Measurements from ENCODE around the gene UBXN10. TPM values are rescaled to one million over a fixed set of nuclear protein-coding genes. Genes with fewer than 3 reads are reported as not detected.
"Not testable (repeated sequence)": the region's sequence is repeated elsewhere in the genome, so short reads cannot be mapped to it uniquely, and the experiment has no call there.

UBXN10 gene
- total RNA-seq, 1 experiment from 2014 or later = not detected

DNA sequence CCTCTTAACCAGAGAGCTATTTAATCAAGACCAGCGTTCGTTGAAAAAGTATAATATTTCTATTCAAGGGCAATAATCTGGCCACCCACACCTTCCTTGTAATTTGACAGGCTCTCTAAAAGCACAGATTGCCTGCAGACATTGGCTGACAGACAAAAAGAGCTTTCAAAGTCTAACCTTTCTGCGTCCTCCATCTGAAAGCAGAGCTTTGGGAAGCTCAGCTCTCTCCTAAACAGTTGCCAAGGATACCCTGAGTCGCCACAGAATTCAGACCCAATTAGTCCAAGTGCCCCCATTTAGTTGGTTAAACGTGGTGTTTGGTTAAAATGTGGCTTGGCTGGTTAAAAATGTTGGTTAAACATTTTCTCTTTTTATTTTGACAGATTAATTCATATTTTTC is 34.1 kb downstream of the UBXN10 start:
- H3K36me3 ChIP-seq = no peaks in the 10 kb centered on the region
- no peaks in the 10 kb centered on the region for H3K9me3 ChIP-seq (replicated peaks)
- peaks cover 10% of the 10 kb centered on the region for H3K27me3 ChIP-seq
- DNase-seq = no peak
- no peak overlapping the region for H3K4me3 ChIP-seq
- no peak overlapping the region for H3K27ac ChIP-seq
- no peaks in the 10 kb centered on the region for H3K4me1 ChIP-seq

DNA sequence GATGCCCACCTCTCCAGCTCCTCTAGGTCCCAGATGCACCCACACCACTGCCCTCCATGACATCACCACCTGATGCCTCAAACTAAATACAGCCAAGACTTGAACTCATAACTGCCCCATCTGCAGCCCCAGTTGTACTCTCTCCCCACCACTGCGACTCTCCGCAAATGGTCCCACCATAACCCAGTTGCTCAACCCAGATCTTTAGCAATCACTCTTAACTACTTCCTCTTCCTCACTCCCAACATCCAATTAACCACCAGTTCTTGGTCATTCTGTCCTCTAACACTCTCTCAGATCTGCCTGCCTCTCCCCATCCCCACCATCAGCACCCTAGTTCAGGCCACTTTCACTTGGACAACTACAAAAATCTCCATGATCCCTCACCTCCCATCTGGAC is 37.2 kb downstream of the UBXN10 start:
- Histone ChIP-seq H3K27me3 (peaks cover 13% of the 10 kb centered on the region), H3K4me3 (no peak overlapping the region), H3K36me3 (no peaks in the 10 kb centered on the region), H3K27ac (no peak overlapping the region), H3K9me3 (replicated peaks) (no peaks in the 10 kb centered on the region), H3K4me1 (no peaks in the 10 kb centered on the region)
- DNase-seq = no peak

DNA sequence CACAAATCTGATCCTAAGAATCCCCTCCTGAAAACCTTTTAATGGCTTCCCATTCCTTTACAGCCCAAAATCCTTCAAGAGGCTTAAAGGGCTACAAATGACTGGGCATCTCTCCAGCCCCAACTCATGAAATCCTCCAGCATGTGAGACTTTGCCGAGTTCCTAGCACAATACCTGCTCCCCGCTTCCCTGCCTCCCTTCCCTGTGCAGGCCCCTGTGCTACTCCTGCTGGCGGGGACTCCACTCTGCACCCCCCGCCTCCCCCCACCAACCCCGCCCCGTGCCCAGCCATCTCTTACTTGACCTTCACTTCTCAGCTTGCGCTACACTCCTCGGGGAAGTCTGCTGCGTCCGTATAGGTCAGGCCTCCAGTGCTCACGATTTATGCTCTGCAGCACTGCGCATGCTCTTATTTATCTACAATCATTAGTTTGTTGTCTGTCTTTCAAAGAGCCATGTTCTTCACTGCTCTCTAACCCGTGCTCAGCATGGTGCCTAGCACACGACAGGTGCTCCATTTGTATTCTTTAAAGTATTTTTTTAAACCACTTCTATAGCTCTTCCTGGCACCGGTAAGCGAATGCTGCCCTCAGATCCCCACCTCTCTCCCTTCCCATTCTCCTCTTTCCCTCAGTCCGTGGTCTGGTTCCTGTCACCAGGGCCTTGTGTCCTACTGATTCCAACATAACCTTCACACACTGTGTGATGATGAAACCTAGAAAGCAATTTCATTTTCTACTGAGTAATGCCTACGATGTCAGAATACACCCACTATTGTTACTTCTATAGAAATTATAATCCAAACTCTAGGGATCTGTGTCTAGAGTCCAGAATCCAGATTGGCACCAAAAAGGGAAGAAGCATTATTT is 37.9 kb downstream of the UBXN10 start:
- no peak for DNase-seq
- Histone ChIP-seq H3K27ac (no peak overlapping the region), H3K4me1 (no peaks in the 10 kb centered on the region), H3K36me3 (no peaks in the 10 kb centered on the region), H3K27me3 (peaks cover 13% of the 10 kb centered on the region), H3K4me3 (no peak overlapping the region), H3K9me3 (replicated peaks) (no peaks in the 10 kb centered on the region)

DNA sequence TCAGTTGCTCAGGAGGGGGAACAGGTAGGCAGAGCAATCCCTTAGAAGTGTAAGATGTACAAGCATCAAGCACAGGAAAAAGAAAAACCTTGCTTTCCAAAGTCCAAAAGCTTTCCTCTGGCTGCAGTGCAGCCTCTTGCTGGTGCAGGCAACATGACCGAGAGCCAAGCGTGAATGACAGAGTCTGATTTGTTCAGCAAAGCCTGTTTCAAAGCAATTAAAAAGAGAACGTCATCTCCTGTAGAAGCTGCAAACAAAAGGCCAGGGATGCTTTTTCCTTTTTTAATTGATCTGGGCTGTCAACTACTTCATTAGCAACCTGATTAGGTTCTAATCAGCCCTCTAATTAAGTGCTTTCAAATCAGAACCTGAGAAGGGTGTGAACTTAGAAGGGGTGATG is 38.6 kb downstream of the UBXN10 start:
- H3K4me1 ChIP-seq = no peaks in the 10 kb centered on the region
- no peak overlapping the region for H3K27ac ChIP-seq
- no peak overlapping the region for H3K4me3 ChIP-seq
- no peaks in the 10 kb centered on the region for H3K9me3 ChIP-seq (replicated peaks)
- DNase-seq = no peak
- no peaks in the 10 kb centered on the region for H3K36me3 ChIP-seq
- peaks cover 13% of the 10 kb centered on the region for H3K27me3 ChIP-seq

DNA sequence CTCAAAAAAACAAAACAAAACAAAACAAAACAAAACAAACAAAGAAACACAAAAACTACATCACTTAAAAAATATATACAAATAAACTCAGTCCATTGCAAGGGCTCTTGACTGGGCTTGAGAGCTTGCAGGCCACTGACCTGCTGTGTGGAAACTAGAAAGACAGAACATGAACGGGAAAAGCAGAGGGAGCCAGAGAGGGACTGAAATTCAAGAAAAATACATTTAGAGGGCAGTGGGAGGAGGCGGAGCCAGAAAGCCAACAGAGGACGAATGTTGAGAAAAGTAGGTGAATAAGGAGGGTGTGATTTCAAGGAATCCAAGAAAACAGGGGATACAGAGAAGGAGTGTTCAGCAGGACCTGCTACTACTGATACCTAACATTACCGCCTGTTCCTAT is 41.8 kb downstream of the UBXN10 start:
- H3K27ac ChIP-seq = no peak overlapping the region
- no peaks in the 10 kb centered on the region for H3K36me3 ChIP-seq
- no peaks in the 10 kb centered on the region for H3K9me3 ChIP-seq (replicated peaks)
- H3K27me3 ChIP-seq = peaks cover 17% of the 10 kb centered on the region
- no peak overlapping the region for H3K4me3 ChIP-seq
- no peaks in the 10 kb centered on the region for H3K4me1 ChIP-seq
- DNase-seq = no peak

DNA sequence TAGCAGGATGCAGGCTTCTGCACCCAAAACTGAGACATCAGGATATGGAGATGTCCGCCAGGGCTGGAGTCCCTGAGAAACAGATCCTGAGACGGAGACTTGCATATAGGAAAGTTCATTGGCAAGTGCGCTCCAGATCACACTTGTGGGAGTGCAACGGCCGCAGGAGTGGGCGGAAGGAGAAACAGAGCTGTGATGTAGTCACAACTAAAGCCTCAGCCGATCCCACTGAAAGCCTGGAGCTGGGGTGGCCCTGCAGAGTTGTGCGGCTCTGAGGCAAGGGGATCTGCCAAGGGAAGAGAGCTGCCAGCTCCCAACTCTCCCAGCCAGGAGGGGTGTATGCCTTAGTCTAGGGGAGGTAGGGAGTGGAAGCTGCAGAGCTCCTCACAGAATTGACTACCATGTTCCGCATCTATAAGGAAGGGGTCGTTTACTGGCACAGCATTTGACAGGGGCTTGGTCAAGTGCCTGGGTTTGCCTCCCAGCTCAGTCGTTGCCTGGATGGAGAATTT is 42.5 kb downstream of the UBXN10 start:
- Histone ChIP-seq H3K36me3 (no peaks in the 10 kb centered on the region), H3K9me3 (replicated peaks) (no peaks in the 10 kb centered on the region), H3K27me3 (peaks cover 17% of the 10 kb centered on the region), H3K4me1 (no peaks in the 10 kb centered on the region), H3K4me3 (no peak overlapping the region), H3K27ac (no peak overlapping the region)
- no peak for DNase-seq

DNA sequence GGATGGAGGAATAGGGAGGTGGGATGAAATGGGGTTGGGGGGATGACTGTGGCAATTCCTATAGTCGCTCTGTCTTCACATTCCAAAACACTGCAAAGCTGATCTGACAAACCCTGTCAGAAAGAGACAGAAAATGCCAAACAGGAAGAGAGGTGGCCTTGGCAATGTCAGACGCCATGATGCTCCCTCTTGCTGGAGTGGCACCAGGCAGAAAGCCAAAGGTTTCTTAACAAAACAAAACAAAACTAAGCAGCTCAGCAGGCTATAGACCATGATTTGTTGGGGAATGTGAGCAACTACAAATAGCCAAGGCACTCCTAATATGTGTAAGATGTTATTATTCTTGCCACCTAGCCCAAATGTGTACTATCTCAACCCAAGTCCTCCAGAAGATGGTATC is 43.3 kb downstream of the UBXN10 start:
- Histone ChIP-seq H3K27me3 (peaks cover 25% of the 10 kb centered on the region), H3K27ac (no peak overlapping the region), H3K9me3 (replicated peaks) (no peaks in the 10 kb centered on the region), H3K4me1 (0 out of 2 replicates have a peak, but pooled peaks cover 2% of the 10 kb centered on the region), H3K4me3 (no peak overlapping the region), H3K36me3 (no peaks in the 10 kb centered on the region)
- DNase-seq = no peak

DNA sequence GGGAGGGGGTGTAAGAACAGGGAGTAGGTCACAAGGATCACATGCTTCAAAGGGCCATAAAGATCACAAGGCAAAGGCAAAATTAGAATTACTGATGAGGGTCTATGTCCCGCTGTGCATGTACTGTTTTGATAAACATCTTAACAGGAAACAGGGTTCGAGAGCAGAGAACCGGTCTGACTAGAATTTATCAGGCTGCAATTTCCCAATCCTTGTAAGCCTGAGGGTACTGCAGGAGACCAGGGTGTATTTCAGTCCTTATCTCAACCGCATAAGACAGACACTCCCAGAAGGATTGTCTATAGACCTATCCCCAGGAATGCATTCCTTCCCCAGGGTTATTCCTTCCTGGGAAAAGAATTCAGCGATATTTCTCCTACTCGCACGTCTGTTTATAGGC is 46.7 kb downstream of the UBXN10 start:
- H3K27ac ChIP-seq; H3K9me3 ChIP-seq (replicated peaks): not testable (repeated sequence)
- peaks cover 17% of the 10 kb centered on the region for H3K27me3 ChIP-seq

DNA sequence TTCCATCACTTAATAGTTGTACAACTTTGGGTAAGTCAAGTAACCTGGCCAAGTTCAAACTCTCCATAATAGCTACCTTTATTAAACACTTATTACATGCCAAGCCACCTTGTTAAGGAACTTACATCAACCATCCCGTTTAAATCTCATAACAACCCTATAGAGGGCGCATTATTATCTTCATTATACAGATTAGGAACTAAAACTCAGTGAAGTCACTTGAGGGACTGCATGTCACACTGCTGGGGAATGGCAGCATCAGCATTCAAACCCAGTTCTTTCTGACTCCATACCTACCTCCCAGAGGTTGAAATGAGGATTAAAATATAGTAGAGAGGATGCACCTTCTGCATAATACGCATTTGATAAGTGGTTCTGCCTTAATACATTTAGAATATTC is 47.5 kb downstream of the UBXN10 start:
- Histone ChIP-seq H3K4me3 (no peak overlapping the region), H3K9me3 (replicated peaks) (no peaks in the 10 kb centered on the region), H3K4me1 (0 out of 2 replicates have a peak, but pooled peaks cover 2% of the 10 kb centered on the region), H3K27me3 (peaks cover 17% of the 10 kb centered on the region), H3K27ac (no peak overlapping the region), H3K36me3 (no peaks in the 10 kb centered on the region)
- DNase-seq = peak in 1 of 2 experiments; percentile 28

More for the DNA sequence above, 46.7 kb downstream of the UBXN10 start:
- not testable (repeated sequence) for H3K36me3 ChIP-seq, H3K4me3 ChIP-seq, H3K4me1 ChIP-seq, DNase-seq

DNA sequence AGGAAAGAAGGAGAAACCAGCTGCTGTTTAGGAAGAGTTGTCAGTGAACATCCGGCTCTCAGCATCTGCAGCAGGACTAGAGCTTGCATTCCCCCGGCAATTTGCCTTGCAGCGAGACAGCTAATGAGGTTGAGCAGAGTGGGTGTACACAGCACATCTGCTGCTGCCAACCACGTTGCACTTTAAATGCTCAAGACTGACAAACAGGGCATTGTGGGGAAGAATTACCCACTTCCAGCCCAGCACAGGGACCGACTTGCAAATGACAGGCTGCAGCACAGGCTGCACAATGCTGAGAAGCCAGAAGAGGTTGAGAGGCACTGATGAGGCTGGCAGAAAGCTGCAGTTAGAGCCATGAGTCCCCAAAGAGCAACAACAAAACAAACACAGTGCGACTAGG is 48.0 kb downstream of the UBXN10 start:
- Histone ChIP-seq H3K27me3 (peaks cover 17% of the 10 kb centered on the region), H3K4me3 (no peak overlapping the region), H3K4me1 (0 out of 2 replicates have a peak, but pooled peaks cover 2% of the 10 kb centered on the region), H3K27ac (no peak overlapping the region), H3K9me3 (replicated peaks) (no peaks in the 10 kb centered on the region), H3K36me3 (no peaks in the 10 kb centered on the region)
- peak; percentile 30 to 50 for DNase-seq

DNA sequence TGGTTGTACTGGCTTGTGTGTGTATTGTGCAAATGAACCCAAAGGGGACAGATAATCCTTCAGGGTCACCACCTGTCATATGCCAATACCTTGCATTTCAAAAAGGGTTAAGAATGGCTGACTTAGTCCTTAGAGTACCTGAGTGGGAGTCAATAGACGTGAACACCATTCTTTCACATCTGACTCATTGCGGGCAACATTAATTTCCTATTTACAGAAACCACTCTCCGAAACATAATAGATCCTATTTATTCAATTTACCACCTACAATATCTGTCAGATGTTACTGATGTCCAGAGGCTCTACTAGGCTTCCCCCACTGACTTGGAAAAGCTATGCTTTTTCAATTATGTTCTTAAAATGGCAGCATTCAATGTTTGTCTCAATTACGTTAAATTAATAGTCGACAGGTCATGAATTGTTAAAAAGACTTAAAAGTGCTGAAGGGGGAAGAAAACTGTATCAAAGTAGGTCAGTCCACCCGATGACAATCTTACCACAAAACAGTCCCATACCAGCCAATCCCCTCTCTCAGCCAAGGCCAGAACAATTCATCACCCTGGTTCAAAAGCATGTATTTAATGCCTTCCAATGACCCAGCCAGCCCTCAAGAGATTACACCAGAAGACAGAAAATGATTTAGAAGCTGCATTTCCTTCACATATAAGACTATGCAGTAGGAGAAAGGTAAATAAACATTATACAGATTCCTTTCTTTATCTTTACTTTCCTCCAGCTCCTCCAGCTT is 49.1 kb downstream of the UBXN10 start:
- Histone ChIP-seq H3K4me3 (no peak overlapping the region), H3K36me3 (no peaks in the 10 kb centered on the region), H3K4me1 (0 out of 2 replicates have a peak, but pooled peaks cover 2% of the 10 kb centered on the region), H3K9me3 (replicated peaks) (no peaks in the 10 kb centered on the region), H3K27me3 (peaks cover 17% of the 10 kb centered on the region), H3K27ac (no peak overlapping the region)
- no peak for DNase-seq

DNA sequence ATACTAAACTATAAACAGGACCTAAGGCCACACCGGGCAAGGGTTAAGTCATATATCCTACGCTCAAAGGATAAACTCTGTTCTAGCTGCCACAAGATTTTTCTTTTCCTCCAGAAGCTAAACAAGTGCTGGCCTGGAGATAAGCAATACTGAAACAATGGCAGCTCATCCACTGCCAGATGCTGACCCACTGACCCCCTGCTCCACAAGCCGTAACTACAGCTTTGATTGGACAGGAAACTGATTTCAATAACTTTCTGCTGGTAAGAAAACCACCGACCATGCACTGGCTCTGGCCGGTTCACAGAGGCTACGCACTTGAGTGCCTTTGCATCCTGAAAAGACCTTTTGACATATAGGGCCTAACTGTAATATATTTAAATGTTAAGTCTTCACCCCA is 51.8 kb downstream of the UBXN10 start:
- peaks cover 17% of the 10 kb centered on the region for H3K27me3 ChIP-seq
- no peak for DNase-seq
- no peaks in the 10 kb centered on the region for H3K36me3 ChIP-seq
- H3K4me1 ChIP-seq = 0 out of 2 replicates have a peak, but pooled peaks cover 2% of the 10 kb centered on the region
- H3K27ac ChIP-seq = no peak overlapping the region
- H3K4me3 ChIP-seq = no peak overlapping the region
- H3K9me3 ChIP-seq (replicated peaks) = no peaks in the 10 kb centered on the region

DNA sequence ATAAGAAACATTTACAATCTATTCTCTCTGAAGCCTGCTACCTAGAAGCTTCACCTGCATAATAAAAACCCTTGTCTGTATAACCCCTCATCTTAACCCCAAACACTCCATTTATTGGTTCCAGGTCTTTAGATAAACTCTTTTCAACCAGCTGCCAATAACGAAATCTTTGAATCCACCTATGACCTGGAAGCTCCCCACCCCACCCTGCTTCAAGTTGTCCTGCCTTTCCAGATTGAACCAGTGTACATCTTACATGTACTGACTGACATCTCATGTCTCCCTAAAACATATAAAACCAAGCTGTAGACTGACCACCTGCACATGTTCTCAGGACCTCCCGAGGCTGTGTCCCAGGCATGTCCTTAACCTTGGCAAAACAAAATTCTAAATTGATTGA is 54.1 kb downstream of the UBXN10 start:
- DNase-seq = no peak
- no peaks in the 10 kb centered on the region for H3K36me3 ChIP-seq
- H3K27ac ChIP-seq = no peak overlapping the region
- H3K9me3 ChIP-seq (replicated peaks) = no peaks in the 10 kb centered on the region
- peaks cover 4% of the 10 kb centered on the region; the same call in 1 of the 2 replicates for H3K27me3 ChIP-seq
- H3K4me3 ChIP-seq = no peak overlapping the region
- H3K4me1 ChIP-seq = no peaks in the 10 kb centered on the region

DNA sequence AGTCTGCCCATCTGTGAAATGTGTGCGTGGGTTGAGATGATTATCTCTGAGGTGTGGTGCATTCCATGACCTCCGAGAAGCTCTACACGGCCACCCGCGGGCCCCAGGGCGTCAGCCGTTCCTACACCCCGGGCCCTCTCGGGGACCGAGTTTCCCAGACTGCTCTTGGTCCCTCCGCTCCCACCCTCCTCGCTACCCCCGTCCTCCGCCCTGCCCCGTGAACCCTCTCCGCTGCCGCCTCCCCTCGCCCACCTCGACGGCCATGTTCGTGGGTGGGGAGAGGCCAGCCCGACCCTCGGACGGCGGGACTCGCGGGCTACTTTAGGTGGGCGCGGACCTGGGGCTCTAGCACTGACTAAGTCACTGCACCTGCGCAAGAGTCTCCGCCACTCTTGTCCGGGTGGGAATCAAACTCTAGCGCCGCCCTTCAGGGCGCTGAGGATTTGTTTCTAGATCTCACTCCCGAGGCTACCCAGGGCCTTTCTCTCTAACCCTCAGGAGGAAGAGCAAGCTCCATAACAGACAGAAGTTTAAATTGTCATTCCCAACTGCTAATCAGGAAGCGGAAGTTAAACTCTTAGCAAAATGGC is 57.1 kb downstream of the UBXN10 start:
- H3K36me3 ChIP-seq = no peaks in the 10 kb centered on the region
- H3K27me3 ChIP-seq = peaks cover 4% of the 10 kb centered on the region; the same call in 1 of the 2 replicates
- no peaks in the 10 kb centered on the region for H3K9me3 ChIP-seq (replicated peaks)
- H3K27ac ChIP-seq = no peak overlapping the region
- no peaks in the 10 kb centered on the region for H3K4me1 ChIP-seq
- no peak for DNase-seq
- no peak overlapping the region for H3K4me3 ChIP-seq

All from SJCRH30 (cell line).